ENCODE measurements around the gene THAP2.
A peak's percentile ranks its signal among the peaks of the same experiment; 100 is the strongest.
"Not testable (repeated sequence)": the region's sequence is repeated elsewhere in the genome, so short reads cannot be mapped to it uniquely, and the experiment has no call there.

Gene THAP2

GRCh38 chr12:71661977-71662530 lies 2.0 kb upstream of the THAP2 start:
- DNase-seq (ENCODE audit: insufficient read length, low spot score): no peak
- FAIRE-seq: no peak

GRCh38 chr12:71662849-71663560 lies 1.1 kb upstream of the THAP2 start:
- FAIRE-seq: no peak
- peak; percentile 23 for DNase-seq (ENCODE audit: insufficient read length, low spot score)

GRCh38 chr12:71664411-71665089 lies 449 bp downstream of the THAP2 start:
- FAIRE-seq: no peak
- no peak for DNase-seq (ENCODE audit: insufficient read length, low spot score)

GRCh38 chr12:71665090-71665463 lies 976 bp downstream of the THAP2 start:
- no peak for FAIRE-seq
- no peak for DNase-seq (ENCODE audit: insufficient read length, low spot score)

GRCh38 chr12:71666259-71666658 lies 2.2 kb downstream of the THAP2 start:
- DNase-seq (ENCODE audit: insufficient read length, low spot score) (no peak), FAIRE-seq (no peak)

- FAIRE-seq (no peak), DNase-seq (ENCODE audit: insufficient read length, low spot score) (no peak)
Observed at GRCh38 chr12:71671311-71671710, 7.2 kb downstream of the THAP2 start.

GRCh38 chr12:71671816-71672215 lies 7.7 kb downstream of the THAP2 start:
- DNase-seq (ENCODE audit: insufficient read length, low spot score) (no peak), FAIRE-seq (no peak)

- FAIRE-seq: no peak
- no peak for DNase-seq (ENCODE audit: insufficient read length, low spot score)
Observed at GRCh38 chr12:71682466-71682865, 18.4 kb downstream of the THAP2 start.

GRCh38 chr12:71683633-71684032 lies 19.5 kb downstream of the THAP2 start:
- FAIRE-seq: no peak
- DNase-seq (ENCODE audit: insufficient read length, low spot score): no peak

- DNase-seq (ENCODE audit: insufficient read length, low spot score) (no peak), FAIRE-seq (no peak)
Observed at GRCh38 chr12:71684081-71684480, 20.0 kb downstream of the THAP2 start.

- DNase-seq (ENCODE audit: insufficient read length, low spot score) (no peak), FAIRE-seq (no peak)
Observed at GRCh38 chr12:71685312-71685906, 21.3 kb downstream of the THAP2 start.

- FAIRE-seq (peak; percentile 85), DNase-seq (ENCODE audit: insufficient read length, low spot score) (peak; percentile 78)
Observed at GRCh38 chr12:71685914-71686657, 22.0 kb downstream of the THAP2 start, which contains the start of gene TMEM19. TMEM19 (plus strand) TSS chr12:71686082; CDS start chr12:71686681, 599 bp downstream.

GRCh38 chr12:71686658-71687025 lies 22.5 kb downstream of the THAP2 start:
- DNase-seq (ENCODE audit: insufficient read length, low spot score) (no peak), FAIRE-seq (no peak)

GRCh38 chr12:71687172-71687571 lies 23.1 kb downstream of the THAP2 start:
- not testable (repeated sequence) for FAIRE-seq; DNase-seq (ENCODE audit: insufficient read length, low spot score)

GRCh38 chr12:71688961-71689570 lies 25.0 kb downstream of the THAP2 start:
- no peak for DNase-seq (ENCODE audit: insufficient read length, low spot score)
- FAIRE-seq: no peak

- no peak for DNase-seq (ENCODE audit: insufficient read length, low spot score)
- no peak for FAIRE-seq
Observed at GRCh38 chr12:71691504-71692129, 27.5 kb downstream of the THAP2 start.

- DNase-seq (ENCODE audit: insufficient read length, low spot score) (no peak), FAIRE-seq (no peak)
Observed at GRCh38 chr12:71693126-71693525, 29.0 kb downstream of the THAP2 start.

GRCh38 chr12:71693651-71694050 lies 29.6 kb downstream of the THAP2 start:
- DNase-seq (ENCODE audit: insufficient read length, low spot score); FAIRE-seq: not testable (repeated sequence)

- FAIRE-seq (no peak), DNase-seq (ENCODE audit: insufficient read length, low spot score) (no peak)
Observed at GRCh38 chr12:71694099-71694820, 30.2 kb downstream of the THAP2 start.

Data from HTR-8/SVneo (cell line).